IgD-negative memory B cell (primary cell): ENCODE measurements around the gene PPME1. TPM values are rescaled to one million over a fixed set of nuclear protein-coding genes. Genes with fewer than 3 reads are reported as not detected.

Experiments
- H3K27ac Mint-ChIP-seq, 3 donors: one replicate each; pipeline ENCODE4 v1.8.0; 2020 to 2022; ENCODE audit warnings: mild to moderate bottlenecking in 3 of 3, mixed read lengths in 3 of 3, moderate library complexity in 1 of 3
- H3K27me3 Mint-ChIP-seq: one replicate; pipeline ENCODE4 v1.8.0; 2021; ENCODE audit warnings: mixed read lengths
- H3K36me3 Mint-ChIP-seq: one replicate; pipeline ENCODE4 v1.8.0; 2020; ENCODE audit warnings: mild to moderate bottlenecking, mixed read lengths
- H3K4me1 Mint-ChIP-seq, 3 donors: one replicate each; pipeline ENCODE4 v1.8.0; 2020 to 2022; ENCODE audit warnings: mixed read lengths in 3 of 3, mild to moderate bottlenecking in 1 of 3
- H3K4me3 Mint-ChIP-seq, 4 donors: one replicate each; pipeline ENCODE4 v1.8.0; 2020 to 2022; ENCODE audit warnings: mild to moderate bottlenecking in 4 of 4, mixed read lengths in 4 of 4, moderate library complexity in 3 of 4
- H3K9me3 Mint-ChIP-seq, 3 donors: one replicate each; pipeline ENCODE4 v1.8.0; 2020 to 2021; ENCODE audit warnings: mixed read lengths in 3 of 3, mild to moderate bottlenecking in 1 of 3
- polyA plus RNA-seq: library from polyadenylated mRNA; unstranded; fragments of 300-500 nt; fragmentation: Illumina TruSeq; gene quantifications from one replicate; pipeline ENCODE4 v1.2.3, GENCODE V29; 2021

PPME1 gene
- polyA plus RNA-seq, 1 donor from 2014 or later: 8.7 TPM

DNA sequence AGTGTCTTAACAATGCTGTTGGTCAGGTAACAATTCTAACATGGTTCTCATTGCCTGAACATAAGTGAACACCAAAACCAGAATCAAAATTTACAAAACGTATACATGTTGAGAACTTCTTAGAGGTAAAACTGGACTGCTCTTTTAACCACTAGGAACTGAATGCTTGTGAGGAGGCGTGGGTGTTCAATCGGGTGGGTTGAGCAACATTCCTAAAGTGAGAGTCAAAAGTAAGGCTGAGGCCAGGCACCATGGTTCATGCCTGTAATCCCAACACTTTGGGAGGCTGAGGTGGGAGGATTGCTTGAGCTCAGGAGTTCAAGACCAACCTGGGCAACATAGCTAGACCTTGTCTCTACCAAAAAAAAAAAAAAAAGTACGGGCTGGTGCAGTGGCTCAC, 11.5 kb downstream of the PPME1 start:
- Mint-ChIP-seq H3K9me3 (no peaks in the 10 kb centered on the region), H3K4me1 (peaks cover 2 to 4% (median 3%) of the 10 kb centered on the region in 3 donors), H3K4me3 (no peak overlapping the region), H3K27me3 (no peaks in the 10 kb centered on the region), H3K27ac (no peak overlapping the region), H3K36me3 (peaks cover 5% of the 10 kb centered on the region)

DNA sequence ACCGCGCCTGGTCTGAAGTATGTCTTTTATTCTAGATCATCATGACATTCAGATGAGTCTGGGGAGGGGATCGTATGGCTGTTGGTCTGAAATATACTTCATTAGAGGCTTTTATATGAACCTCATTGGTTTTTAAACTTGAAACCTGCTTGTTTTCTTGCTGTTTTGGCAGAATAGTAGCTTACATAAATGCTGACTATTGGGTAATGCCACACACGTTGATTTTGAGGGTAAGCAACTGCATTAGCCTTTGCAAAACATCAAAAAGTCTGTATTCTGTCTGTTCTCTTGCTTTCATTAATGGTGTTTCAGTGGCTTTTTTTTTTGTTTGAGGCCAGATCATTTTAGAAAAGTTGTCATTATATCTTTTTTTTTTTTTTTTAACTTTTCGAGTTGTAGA, 14.2 kb downstream of the PPME1 start:
- Mint-ChIP-seq H3K27ac (no peak overlapping the region), H3K27me3 (no peaks in the 10 kb centered on the region), H3K9me3 (peaks cover 0 to 6% (median under 1%) of the 10 kb centered on the region in 3 donors), H3K4me3 (no peak overlapping the region), H3K36me3 (peaks cover 6% of the 10 kb centered on the region), H3K4me1 (peaks cover 0 to 2% (median 2%) of the 10 kb centered on the region in 3 donors)

DNA sequence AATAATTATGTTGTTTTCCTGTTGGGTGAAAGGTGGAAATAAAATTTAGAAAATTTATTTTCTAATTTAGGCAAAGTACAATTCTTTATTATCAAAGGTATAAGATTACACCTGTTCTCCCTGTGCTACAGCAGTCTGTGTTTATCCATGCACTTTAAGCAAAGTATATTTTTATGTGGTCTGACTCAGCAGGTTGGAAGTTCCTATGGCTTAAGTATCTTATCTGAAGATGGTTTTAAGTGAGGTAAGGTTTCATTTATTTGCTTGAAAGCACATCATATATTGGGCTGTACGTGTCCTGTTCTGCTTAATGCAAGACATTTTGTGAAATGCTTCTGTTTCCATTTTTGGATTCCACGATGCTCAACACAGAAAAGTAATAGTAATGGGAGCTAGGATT, 14.6 kb downstream of the PPME1 start:
- H3K36me3 Mint-ChIP-seq: peaks cover 8% of the 10 kb centered on the region
- peaks cover 0 to 2% (median 2%) of the 10 kb centered on the region in 3 donors for H3K4me1 Mint-ChIP-seq
- H3K27ac Mint-ChIP-seq: no peak overlapping the region
- H3K27me3 Mint-ChIP-seq: no peaks in the 10 kb centered on the region
- H3K9me3 Mint-ChIP-seq: peaks cover under 1 to 10% (median 5%) of the 10 kb centered on the region in 3 donors
- no peak overlapping the region for H3K4me3 Mint-ChIP-seq

DNA sequence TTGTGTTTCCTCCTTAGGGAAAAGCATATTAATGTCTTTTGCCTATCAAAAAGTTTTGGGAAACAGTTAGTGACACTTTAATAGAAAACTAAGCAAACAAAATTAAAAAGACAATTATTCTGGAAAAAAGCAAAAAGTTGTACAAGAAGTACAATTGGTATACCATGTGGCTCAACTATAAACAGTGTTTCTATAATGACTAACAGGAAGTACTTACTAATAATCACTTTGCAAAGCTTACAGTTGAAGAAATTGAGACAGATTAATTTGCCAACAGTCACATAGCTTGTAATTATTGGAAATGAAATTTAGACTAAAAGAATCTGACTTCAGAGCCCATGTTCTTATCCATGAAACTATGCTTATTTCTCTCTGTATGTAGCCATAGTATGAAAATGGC, 24.7 kb downstream of the PPME1 start:
- Mint-ChIP-seq H3K27ac (no peak overlapping the region), H3K36me3 (peaks cover 10% of the 10 kb centered on the region), H3K9me3 (peaks cover 1 to 5% (median 3%) of the 10 kb centered on the region in 3 donors), H3K27me3 (no peaks in the 10 kb centered on the region), H3K4me1 (peaks cover 0 to 1% (median 1%) of the 10 kb centered on the region in 3 donors), H3K4me3 (no peak overlapping the region)

DNA sequence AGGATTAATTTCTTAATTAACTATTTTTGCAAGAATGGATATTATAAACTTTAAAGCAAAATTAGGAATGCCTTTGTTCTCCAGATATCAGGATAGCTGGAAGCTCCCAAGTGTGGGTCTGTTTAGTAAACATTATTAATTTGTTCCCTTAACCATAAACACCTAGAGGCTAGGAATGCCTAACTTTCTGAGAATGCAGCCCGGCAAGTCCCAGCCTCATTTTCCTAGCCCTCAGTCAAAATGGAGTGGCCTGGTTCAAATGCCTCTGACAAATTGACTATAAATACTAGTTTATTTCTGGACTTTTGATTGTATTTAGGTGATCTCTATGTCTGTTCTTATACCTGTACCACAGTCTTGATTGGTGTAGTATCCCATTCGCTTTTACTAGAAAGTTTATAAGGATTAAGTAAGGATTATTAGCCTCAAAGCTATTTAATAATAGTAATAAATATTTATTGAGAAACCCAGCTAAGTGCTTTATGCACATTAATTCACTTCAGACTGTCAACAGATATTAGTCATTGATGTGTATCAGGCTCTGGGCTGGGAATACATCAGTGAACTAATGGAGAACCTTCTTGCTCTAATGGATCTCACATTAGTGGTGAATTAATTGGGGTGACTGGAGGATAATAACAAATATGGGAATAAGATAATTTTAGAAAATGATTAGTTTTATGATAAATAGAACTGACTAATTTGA, 25.8 kb downstream of the PPME1 start:
- H3K27me3 Mint-ChIP-seq: no peaks in the 10 kb centered on the region
- peaks cover 1 to 5% (median 2%) of the 10 kb centered on the region in 3 donors for H3K9me3 Mint-ChIP-seq
- peaks cover 0 to 4% (median 1%) of the 10 kb centered on the region in 3 donors for H3K4me1 Mint-ChIP-seq
- peaks cover 11% of the 10 kb centered on the region for H3K36me3 Mint-ChIP-seq
- no peak overlapping the region for H3K4me3 Mint-ChIP-seq
- no peak overlapping the region for H3K27ac Mint-ChIP-seq

DNA sequence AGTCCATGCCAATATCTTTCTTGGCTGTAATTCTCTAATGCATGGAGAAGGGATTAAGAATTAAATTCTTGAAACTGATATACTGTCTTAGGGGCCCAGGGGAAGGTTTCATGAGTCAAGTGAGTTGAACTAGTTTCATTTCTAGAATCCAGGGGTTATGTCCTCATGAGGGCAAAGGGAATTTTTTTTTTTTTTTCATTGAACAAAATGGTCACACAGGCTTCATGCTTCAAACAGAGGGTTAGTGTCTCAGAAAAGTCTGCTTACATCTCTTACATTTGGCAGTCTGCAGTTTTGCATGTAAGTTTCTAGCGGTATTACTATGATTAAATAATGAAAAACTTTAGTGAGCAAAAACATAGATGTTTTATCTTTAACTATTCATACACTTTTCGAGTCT, 32.9 kb downstream of the PPME1 start:
- H3K4me1 Mint-ChIP-seq: peaks cover 0 to 3% (median 0%) of the 10 kb centered on the region in 3 donors
- no peak overlapping the region for H3K4me3 Mint-ChIP-seq
- no peaks in the 10 kb centered on the region for H3K27me3 Mint-ChIP-seq
- peaks cover 0 to 2% (median 0%) of the 10 kb centered on the region in 3 donors for H3K9me3 Mint-ChIP-seq
- peaks cover 15% of the 10 kb centered on the region for H3K36me3 Mint-ChIP-seq
- peak overlapping the region in 1 of 3 donors; percentile 20 for H3K27ac Mint-ChIP-seq

DNA sequence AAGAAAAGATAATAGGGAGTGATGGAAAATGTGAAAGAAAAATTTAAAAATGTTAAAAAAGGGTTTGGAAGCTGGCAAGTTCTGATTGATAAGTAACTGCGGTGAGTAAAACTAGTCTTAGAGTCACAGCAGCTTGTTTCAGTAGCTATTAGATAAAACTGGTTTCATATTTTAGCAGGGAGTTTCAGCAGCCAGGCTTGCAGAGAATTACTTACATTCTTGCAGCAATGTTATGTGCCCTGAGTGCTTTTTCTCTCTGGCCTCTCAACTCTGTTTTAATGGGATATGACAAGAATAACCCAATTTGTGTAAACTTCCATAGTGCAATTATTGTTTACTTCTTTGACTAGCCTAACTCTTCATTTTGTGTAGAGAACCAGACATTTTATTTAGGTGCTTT, 33.6 kb downstream of the PPME1 start:
- Mint-ChIP-seq H3K9me3 (no peaks in the 10 kb centered on the region), H3K27me3 (no peaks in the 10 kb centered on the region), H3K36me3 (peaks cover 13% of the 10 kb centered on the region), H3K4me3 (peak overlapping the region in 1 of 4 donors; percentile 43), H3K27ac (peak overlapping the region in 1 of 3 donors; percentile 20), H3K4me1 (peaks cover 0 to 3% (median 0%) of the 10 kb centered on the region in 3 donors)

DNA sequence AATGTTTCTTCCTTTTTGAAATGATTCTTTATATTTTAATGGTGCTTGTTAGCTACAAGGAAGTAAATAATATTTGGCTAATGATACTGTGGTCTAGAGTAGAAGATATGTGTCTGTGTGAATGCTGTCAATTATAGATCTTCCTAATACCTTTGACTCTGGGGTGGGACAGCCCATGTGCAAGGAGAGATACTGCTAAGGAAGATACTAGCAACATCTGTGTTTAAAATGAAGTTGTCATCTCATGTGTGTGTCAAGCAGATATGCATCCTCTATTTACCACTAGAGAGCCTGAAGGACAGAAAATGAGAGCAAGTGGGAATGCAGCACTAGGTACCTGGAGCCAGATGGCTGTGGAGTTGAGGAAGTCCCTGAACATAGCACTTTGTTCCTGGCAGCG, 34.1 kb downstream of the PPME1 start:
- H3K27ac Mint-ChIP-seq: no peak overlapping the region
- H3K36me3 Mint-ChIP-seq: peaks cover 13% of the 10 kb centered on the region
- no peaks in the 10 kb centered on the region for H3K27me3 Mint-ChIP-seq
- H3K9me3 Mint-ChIP-seq: no peaks in the 10 kb centered on the region
- H3K4me1 Mint-ChIP-seq: peaks cover 0 to 3% (median 0%) of the 10 kb centered on the region in 3 donors
- no peak overlapping the region for H3K4me3 Mint-ChIP-seq

DNA sequence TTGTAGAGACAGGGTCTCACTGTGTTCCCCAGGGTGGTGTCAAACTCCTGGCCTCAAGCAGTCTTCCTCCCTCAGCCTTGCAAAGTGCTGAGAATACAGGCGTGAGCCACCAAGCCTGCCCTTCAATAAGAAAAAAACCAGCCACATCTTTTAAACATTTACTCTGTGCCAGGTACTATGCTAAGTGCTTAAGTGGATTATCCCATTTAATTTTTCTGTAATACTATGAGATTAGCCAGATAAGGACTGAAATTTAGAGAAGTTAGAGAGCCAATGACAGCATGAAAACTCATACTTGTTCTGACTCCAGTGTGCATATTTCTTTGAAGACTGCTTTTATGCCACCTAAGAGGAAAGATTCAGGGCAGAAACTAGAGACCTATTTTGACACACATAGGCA, 35.7 kb downstream of the PPME1 start:
- Mint-ChIP-seq H3K27me3 (no peaks in the 10 kb centered on the region), H3K9me3 (no peaks in the 10 kb centered on the region), H3K4me1 (no peaks in the 10 kb centered on the region), H3K36me3 (peaks cover 14% of the 10 kb centered on the region), H3K4me3 (no peak overlapping the region), H3K27ac (no peak overlapping the region)

DNA sequence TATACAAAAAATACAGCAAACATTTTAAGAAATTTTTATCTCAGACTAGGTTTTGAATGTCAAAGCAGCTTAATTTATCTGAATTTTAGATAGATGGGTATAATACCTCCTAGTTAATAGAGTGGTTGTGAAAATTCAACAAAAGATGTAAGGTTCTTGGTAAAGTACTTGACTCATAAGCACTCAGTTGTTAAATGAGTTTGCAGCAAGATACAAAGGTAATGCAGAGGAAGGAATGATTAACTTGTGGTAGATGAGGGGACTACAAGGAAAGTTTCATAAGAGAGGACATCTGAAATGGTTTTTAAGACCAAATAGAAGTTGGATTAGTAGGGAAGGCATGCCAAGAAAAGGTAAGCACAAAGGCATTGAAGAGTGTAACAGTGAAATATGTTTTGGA, 37.4 kb downstream of the PPME1 start:
- peaks cover 11% of the 10 kb centered on the region for H3K36me3 Mint-ChIP-seq
- H3K4me3 Mint-ChIP-seq: no peak overlapping the region

DNA sequence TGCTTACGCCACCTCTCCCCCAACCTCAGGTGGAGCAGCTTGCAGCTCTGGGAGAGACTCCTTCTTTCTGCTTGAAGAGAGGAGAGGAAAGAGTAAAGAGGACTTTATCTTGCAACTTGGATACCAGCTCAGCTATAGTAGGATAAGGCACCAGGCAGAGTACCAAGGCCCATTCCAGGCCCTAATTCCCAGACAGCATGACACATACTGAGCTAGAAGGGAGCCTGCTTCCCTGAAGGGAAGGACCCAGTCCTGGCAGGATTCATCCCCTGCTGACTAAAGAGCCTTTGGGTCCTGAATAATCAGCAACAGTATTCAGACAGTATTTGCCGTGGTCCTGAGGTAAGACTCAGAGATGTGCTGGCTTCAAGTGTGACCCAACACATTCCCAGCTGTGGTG, 41.4 kb downstream of the PPME1 start:
- no peak overlapping the region for H3K27ac Mint-ChIP-seq
- H3K4me3 Mint-ChIP-seq: no peak overlapping the region
- H3K9me3 Mint-ChIP-seq: peaks cover 3 to 5% (median 5%) of the 10 kb centered on the region in 3 donors
- no peaks in the 10 kb centered on the region for H3K4me1 Mint-ChIP-seq
- H3K36me3 Mint-ChIP-seq: peaks cover 18% of the 10 kb centered on the region
- H3K27me3 Mint-ChIP-seq: no peaks in the 10 kb centered on the region

More for the DNA sequence above, 37.4 kb downstream of the PPME1 start:
- Mint-ChIP-seq H3K4me1 (no peaks in the 10 kb centered on the region), H3K27ac (no peak overlapping the region), H3K27me3 (no peaks in the 10 kb centered on the region), H3K9me3 (peaks cover 0 to 2% (median 0%) of the 10 kb centered on the region in 3 donors)

DNA sequence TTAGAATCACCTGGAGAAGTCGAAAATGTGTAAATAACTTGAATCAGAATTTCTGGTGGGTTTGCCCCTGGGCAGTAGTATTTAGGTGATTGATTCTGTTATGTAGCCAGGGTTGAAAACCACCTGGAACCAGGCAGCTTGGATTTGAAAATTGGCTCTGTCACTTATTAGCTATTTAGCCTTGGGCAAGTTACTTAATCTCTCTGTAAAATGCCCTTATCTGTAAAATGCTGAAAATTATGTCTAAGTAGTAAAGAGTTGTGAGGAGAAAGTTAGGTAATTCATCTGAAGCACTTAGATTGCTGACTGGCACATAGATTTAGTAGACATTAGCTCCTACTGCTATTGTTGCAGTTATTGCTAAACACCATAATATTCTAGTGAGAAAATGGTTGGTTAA, 49.3 kb downstream of the PPME1 start:
- no peaks in the 10 kb centered on the region for H3K27me3 Mint-ChIP-seq
- H3K27ac Mint-ChIP-seq: no peak overlapping the region
- H3K4me1 Mint-ChIP-seq: no peaks in the 10 kb centered on the region
- peaks cover 7% of the 10 kb centered on the region for H3K36me3 Mint-ChIP-seq
- H3K9me3 Mint-ChIP-seq: no peaks in the 10 kb centered on the region
- no peak overlapping the region for H3K4me3 Mint-ChIP-seq

DNA sequence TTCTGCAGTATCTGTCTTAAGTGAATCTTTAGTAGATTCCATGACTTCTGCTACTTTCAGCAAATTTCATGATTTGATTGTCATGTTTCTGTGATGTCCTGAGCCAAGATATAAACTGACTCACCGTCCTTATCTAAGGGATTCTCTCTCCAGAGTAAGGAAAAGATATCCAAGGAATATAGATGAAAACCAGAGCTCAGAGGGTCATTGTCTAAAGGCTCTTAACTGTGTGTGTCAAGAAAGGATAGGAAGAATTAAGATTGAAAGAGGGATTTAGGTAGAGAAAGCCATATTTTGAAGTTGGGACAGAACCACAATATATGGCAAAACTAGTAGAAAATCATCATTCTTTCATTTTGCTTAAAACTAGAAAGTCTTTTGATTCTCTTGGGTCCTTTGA, 50.7 kb downstream of the PPME1 start:
- Mint-ChIP-seq H3K27me3 (no peaks in the 10 kb centered on the region), H3K36me3 (peaks cover 3% of the 10 kb centered on the region), H3K4me3 (no peak overlapping the region), H3K27ac (no peak overlapping the region), H3K9me3 (no peaks in the 10 kb centered on the region), H3K4me1 (no peaks in the 10 kb centered on the region)

DNA sequence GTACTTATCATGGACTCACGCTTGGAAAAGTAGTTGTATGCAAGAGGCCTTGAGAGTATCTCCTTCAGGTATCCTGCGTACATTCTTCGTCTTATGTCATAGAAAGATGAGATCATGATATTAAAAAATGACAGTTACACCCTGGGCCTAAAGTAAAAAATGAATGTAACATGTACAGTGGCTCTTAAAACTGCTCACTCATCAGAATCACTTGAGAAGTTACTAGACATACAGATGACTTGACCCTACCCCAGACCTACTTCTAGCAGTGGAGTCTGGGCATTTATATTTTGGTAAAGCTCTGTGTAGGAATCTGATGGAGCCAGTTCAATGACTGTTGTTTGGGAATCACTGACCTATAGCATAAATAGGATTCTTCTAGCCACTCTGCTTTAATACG, 54.5 kb downstream of the PPME1 start:
- Mint-ChIP-seq H3K36me3 (peaks cover 3% of the 10 kb centered on the region), H3K9me3 (no peaks in the 10 kb centered on the region)

DNA sequence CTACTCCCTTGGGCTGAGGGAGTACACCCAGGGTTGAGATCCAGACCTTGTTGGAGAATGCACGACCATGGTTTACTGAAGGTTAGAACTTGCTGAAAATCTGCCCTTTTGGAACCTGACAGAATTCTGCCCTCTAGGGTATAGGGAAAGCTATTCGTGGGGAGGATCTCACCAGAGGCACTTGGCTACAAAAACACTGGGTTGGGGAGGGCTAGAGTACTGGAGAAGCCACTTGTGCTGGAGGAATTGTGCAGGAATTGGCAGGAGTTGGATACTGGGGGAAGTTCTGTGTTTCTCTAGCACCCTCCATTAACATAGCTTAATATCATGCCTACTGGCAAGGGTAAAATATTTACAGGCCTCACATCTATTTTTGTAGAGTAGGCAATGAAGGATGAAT, 55.8 kb downstream of the PPME1 start:
- Mint-ChIP-seq H3K36me3 (peaks cover 5% of the 10 kb centered on the region), H3K27ac (no peak overlapping the region), H3K4me3 (no peak overlapping the region), H3K27me3 (no peaks in the 10 kb centered on the region), H3K9me3 (no peaks in the 10 kb centered on the region), H3K4me1 (no peaks in the 10 kb centered on the region)

More for the DNA sequence above, 54.5 kb downstream of the PPME1 start:
- no peak overlapping the region for H3K27ac Mint-ChIP-seq
- no peaks in the 10 kb centered on the region for H3K4me1 Mint-ChIP-seq
- H3K27me3 Mint-ChIP-seq: no peaks in the 10 kb centered on the region
- no peak overlapping the region for H3K4me3 Mint-ChIP-seq

DNA sequence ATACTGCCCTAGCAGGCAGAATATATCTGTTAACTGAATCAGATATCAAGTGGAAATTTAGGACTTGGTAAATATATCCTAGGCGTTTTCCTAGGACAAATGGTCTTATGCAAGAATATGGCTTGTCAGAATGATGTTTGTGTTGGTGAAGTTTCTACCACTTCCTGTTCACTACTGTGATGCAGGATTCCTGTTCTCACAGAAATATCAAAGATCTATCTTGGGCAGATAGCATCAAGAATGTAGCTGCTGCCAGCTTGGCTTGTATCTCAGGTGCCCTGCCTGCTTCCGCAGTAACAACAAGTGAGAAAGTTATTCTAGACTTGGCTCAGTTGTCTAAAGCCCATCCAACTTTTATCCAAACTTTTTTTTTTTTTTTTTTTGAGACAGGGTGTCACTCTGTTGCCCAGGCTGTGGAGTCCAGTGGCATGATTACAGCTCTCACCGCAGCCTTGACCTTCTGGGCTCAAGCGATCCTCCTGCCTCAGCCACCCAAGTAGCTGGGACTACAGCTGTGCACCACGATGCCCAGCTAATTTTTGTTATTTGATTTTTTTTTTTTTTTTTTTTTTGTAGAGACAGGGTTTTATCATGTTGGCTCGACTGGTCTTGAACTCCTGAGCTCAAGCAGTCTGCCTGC, 61.3 kb downstream of the PPME1 start:
- H3K36me3 Mint-ChIP-seq: peaks cover 2% of the 10 kb centered on the region
- peaks cover 0 to 1% (median 0%) of the 10 kb centered on the region in 3 donors for H3K4me1 Mint-ChIP-seq
- H3K27ac Mint-ChIP-seq: no peak overlapping the region
- no peaks in the 10 kb centered on the region for H3K27me3 Mint-ChIP-seq
- H3K4me3 Mint-ChIP-seq: peak overlapping the region in 1 of 4 donors; percentile 28
- no peaks in the 10 kb centered on the region for H3K9me3 Mint-ChIP-seq
